ENCODE results near the gene RNF114.
"Not testable (repeated sequence)": the region's sequence is repeated elsewhere in the genome, so short reads cannot be mapped to it uniquely, and the experiment has no call there.

Gene RNF114

DNA sequence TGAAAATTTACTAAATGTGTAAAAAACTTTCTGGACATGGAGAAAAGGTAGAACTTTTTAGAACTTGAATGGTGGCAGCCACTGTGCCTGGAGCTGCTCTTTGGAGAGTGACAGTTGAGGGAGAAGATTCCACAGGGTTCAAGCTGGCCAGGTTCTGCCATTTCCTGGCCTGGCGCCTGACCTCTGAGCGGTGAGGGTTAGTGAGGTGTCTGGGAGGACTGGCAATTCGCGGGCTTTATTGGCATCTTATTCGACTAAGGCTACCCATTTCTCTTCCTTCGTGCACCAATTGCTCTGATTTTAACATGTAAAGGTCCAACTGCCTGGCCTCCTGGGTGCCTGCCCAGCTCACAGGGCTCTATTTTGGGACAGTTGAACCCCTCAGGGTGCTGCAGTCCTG, 49.0 kb downstream of the RNF114 start:
- no peak for DNase-seq (ENCODE audit: low read depth in 3 of 3)

- no peak for DNase-seq (ENCODE audit: low read depth in 3 of 3)
Measured at GRCh38 chr20:49985617-49986016, 49.4 kb downstream of the RNF114 start.

GRCh38 chr20:49986049-49986448, 49.9 kb downstream of the RNF114 start:
- no peak for DNase-seq (ENCODE audit: low read depth in 3 of 3)

- DNase-seq (ENCODE audit: low read depth in 3 of 3), result no peak
Measured at GRCh38 chr20:49987015-49987867, 51.0 kb downstream of the RNF114 start.

GRCh38 chr20:49987868-49988690, 51.9 kb downstream of the RNF114 start:
- DNase-seq (ENCODE audit: low read depth in 3 of 3), result no peak

DNA sequence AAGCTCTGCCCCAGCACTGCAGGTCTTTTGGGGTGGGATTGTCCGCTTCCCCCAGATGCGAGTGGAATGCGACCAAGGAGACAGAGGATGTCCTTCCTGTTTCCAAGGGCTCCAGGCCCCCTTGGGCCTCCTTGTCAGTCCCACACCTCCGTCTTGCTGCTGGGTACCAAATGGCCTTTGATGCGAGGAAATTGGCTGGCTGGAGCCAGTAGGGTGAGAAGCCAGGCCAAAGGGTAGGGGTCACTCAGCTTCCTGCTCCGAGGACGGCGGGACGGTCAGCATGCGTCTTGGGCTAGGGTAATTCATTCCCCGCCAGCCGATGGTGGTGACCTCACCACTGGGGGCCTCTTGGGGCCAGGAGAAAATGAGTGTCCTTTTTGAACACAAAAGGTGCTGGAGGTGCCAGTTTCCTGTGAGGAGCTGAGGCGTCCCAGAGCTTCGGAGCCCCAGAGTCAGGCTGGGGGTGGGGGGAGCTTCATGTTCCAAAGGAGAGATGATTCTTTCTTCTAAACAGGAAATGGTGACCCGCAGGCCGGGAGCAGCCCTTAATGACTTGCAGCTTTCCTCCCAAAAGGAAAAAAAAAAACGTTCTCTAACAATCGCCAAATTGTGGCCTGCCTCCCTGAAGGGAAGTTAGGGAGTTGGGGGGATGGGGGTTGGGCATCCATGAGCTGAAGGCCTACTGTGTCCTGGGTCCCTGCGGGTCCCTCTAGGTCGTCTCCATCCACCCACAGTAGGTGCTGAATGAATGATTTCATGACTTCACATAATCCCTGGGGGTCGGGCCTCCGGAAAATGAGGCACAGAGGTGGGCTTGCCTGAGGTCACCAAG, 53.3 kb downstream of the RNF114 start:
- DNase-seq (ENCODE audit: low read depth in 3 of 3), result no peak

GRCh38 chr20:49990271-49990720, 54.1 kb downstream of the RNF114 start:
- no peak for DNase-seq (ENCODE audit: low read depth in 3 of 3)

DNA sequence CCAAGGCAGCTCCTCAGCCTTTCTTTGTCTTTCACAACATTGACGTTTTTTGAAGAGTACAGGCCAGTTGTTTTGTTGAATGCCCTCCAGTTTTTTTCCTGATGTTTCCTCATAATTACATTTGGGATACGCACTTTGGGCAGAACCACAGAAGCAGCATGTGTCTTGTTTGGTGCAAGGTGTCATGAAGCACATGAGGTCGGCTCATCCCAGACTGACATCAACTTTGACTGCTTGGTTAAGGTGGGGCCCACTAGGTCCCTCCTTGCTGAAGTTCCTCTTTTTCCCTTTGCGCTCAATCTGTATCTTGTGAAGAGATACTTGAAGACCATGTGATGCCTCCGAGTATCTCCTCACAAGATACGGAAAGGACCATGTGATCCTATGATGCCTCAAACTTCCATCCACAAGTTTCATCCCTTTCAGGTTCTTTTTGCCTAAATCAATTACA, 57.1 kb downstream of the RNF114 start:
- DNase-seq (ENCODE audit: low read depth in 3 of 3), result no peak

DNA sequence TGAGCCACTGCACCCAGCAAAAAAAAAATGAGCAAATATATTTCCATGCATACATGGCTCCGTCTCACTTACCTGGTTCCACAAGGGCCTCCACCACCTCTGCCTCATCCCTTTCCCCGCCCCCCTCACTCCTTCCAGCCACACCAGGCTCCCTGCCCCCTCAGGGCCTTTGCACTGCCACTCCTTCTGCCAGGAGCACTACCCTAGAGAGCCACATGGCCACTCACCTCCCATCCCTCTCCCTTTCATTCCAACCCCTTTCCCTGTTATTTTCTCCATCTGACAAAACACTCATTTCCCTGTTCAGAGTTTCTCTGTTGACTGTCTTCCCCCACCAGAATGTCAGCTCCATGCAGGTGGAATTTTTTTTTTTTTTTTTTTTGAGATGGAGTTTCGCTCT, 59.4 kb downstream of the RNF114 start:
- DNase-seq (ENCODE audit: low read depth in 3 of 3), result no peak

- not testable (repeated sequence) for DNase-seq (ENCODE audit: low read depth in 3 of 3)
Measured at GRCh38 chr20:49998478-49999188, 62.4 kb downstream of the RNF114 start.

GRCh38 chr20:49999329-49999728, 63.1 kb downstream of the RNF114 start:
- no peak for DNase-seq (ENCODE audit: low read depth in 3 of 3)

DNA sequence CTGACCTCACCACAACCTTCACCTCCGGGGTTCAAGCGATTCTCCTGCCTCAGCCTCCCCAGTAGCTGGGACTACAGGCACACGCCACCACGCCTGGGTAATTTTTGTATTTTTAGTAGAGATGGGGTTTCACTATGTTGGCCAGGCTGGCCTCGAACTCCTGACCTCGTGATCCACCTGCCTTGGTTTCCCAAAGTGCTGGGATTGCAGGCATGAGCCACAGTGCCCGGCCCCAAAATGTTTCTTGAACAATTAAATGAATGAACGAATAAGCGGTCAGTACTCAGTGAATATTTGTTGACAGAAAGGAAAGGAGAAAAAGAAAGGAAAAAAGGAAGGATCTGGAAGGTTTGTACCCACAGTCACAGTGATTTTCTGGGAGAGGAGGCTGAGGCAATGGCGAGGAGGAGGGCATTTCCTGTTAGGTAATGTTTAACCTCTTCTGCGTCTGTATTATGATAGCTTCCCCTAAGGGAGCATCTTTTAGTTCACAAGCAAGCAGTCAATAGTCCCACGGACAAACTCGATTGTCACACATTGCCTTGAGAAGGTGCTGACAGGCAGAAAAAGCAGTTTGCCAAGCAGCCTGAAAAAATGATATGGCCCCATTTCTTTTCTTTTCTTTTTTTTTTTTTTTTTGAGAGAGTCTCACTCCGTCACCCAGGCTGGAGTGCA, 64.5 kb downstream of the RNF114 start:
- not testable (repeated sequence) for DNase-seq (ENCODE audit: low read depth in 3 of 3)

GRCh38 chr20:50001784-50002311, 65.7 kb downstream of the RNF114 start:
- DNase-seq (ENCODE audit: low read depth in 3 of 3), result no peak

DNA sequence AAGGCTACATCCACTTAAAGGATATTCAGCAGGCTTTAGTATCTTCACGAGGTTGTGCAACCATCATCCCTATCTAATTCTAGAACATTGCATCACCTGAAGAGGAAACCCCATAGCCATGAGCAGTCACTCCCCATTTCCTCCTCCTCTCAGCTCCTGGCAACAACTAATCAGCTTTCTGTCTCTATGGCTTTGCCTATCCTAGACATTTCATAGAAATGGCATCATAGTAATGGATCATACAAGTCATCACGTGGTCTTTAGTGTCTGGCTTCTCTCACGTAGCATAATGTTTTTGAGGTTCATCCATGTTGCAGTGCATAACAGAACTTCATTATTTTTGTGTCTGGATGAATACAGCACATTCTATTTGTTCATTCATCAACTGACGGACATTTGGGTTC, 67.1 kb downstream of the RNF114 start:
- DNase-seq (ENCODE audit: low read depth in 3 of 3), result no peak
